ENCODE data around the gene NR2C2AP. TPM values are rescaled to one million over a fixed set of nuclear protein-coding genes. Genes with fewer than 3 reads are reported as not detected.

NR2C2AP gene
- 10 to 100 TPM; 14.7 to 16.7 (median 16.4) TPM for total RNA-seq
- total RNA-seq (2013): 22.5 TPM

DNA sequence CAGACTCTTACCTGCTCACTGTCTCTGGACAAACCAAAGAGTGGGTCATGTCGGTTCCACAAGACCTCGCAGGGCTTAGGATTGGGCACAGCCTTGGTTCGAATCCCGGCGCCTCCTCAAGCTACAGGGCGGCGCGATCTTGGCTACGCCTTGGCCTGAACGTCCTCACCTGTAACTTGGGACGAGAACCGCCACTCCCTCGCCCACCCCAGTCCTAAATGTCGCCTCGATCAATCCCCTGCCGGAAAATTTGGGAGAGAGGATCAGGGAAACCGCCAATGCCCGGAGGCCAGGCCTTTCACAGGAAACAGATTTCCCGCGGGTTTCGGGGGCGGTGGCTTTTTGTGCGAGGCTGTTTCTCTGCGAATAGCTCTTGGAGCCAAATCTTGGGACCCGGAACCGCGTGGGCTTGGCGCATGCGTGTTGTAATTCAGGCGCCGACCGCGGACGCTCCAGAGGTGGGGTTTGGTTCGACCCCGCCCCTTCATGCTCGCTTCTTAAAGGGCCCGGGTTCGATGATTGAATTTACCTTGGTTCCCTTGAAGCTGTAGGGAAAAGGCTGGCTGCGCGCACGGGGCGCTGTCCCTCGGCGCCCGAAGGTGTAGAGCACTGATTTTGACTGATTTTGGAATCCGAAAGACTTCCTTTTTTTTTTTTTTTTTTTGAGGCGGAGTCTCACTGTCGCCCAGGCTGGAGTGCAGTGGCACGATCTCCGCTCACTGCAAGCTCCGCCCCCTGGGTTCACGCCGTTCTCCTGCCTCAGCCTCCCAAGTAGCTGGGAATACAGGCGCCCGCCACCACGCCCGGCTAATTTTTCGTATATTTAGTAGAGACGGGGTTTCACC is at the start of gene NR2C2AP:
Gene NR2C2AP (minus strand): TSS at position 403 of the 845 bp plus-strand sequence. CDS start 354 bp downstream, at position 49.
- intact Hi-C loops (cut with micrococcal nuclease): loop anchor here (1.0 kb wide), 1 partner anchor 11 kb away; the partner anchor contains the start of genes BORCS8 and RFXANK
- DNase-seq (peak; percentile 86 to 97), ATAC-seq (peak; percentile 90 to 96 (median 93))
- 6% methylated on average over 60 of the region's 60 CpGs for WGBS (ENCODE audit: insufficient coverage)
- no peaks in the 10 kb centered on the region for H3K36me3 Mint-ChIP-seq
- Histone ChIP-seq H3K27ac (ENCODE audit: low read length) (peak within 1 kb of the TSS; percentile 71), H3K4me1 (ENCODE audit: control insufficient read depth, insufficient read depth, low read length) (peaks cover 41% of the 10 kb centered on the region), H3K4me3 (ENCODE audit: low read length) (peak within 1 kb of the TSS; percentile 71), H3K9me3 (ENCODE audit: control insufficient read depth, insufficient read depth, low read length) (no peaks in the 10 kb centered on the region), H3K36me3 (ENCODE audit: control insufficient read depth, insufficient read depth, low read length) (peaks cover 10% of the 10 kb centered on the region), H3K27me3 (ENCODE audit: control insufficient read depth, insufficient read depth, low read length) (no peaks in the 10 kb centered on the region)
- H3K27ac Mint-ChIP-seq: peak within 1 kb of the TSS; percentile 84 to 87
- H3K9me3 Mint-ChIP-seq: peaks cover 0 to 5% of the 10 kb centered on the region in 2 donors
- peaks cover 0 to 3% of the 10 kb centered on the region in 2 donors for H3K27me3 Mint-ChIP-seq (ENCODE audit: low read depth in 2 of 2)
- H3K4me3 Mint-ChIP-seq: peak within 1 kb of the TSS; percentile 90
- TF ChIP-seq, protein P1, sequence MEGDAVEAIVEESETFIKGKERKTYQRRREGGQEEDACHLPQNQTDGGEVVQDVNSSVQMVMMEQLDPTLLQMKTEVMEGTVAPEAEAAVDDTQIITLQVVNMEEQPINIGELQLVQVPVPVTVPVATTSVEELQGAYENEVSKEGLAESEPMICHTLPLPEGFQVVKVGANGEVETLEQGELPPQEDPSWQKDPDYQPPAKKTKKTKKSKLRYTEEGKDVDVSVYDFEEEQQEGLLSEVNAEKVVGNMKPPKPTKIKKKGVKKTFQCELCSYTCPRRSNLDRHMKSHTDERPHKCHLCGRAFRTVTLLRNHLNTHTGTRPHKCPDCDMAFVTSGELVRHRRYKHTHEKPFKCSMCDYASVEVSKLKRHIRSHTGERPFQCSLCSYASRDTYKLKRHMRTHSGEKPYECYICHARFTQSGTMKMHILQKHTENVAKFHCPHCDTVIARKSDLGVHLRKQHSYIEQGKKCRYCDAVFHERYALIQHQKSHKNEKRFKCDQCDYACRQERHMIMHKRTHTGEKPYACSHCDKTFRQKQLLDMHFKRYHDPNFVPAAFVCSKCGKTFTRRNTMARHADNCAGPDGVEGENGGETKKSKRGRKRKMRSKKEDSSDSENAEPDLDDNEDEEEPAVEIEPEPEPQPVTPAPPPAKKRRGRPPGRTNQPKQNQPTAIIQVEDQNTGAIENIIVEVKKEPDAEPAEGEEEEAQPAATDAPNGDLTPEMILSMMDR (IDR thresholded peaks at IDR 0.05): no peak
- peaks cover 24 to 32% of the 10 kb centered on the region in 2 donors for H3K4me1 Mint-ChIP-seq

GRCh38 chr19:19250196-19250801 is 47.1 kb upstream of the NR2C2AP start:
- Mint-ChIP-seq H3K4me1 (no peaks in the 10 kb centered on the region), H3K27ac (no peak overlapping the region), H3K27me3 (ENCODE audit: low read depth in 2 of 2) (peaks cover 19 to 27% of the 10 kb centered on the region in 2 donors), H3K4me3 (no peak overlapping the region), H3K9me3 (no peaks in the 10 kb centered on the region), H3K36me3 (no peaks in the 10 kb centered on the region)
- Histone ChIP-seq H3K27me3 (ENCODE audit: control insufficient read depth, insufficient read depth, low read length) (no peaks in the 10 kb centered on the region), H3K27ac (ENCODE audit: low read length) (no peak overlapping the region), H3K4me1 (ENCODE audit: control insufficient read depth, insufficient read depth, low read length) (no peaks in the 10 kb centered on the region), H3K4me3 (ENCODE audit: low read length) (no peak overlapping the region), H3K36me3 (ENCODE audit: control insufficient read depth, insufficient read depth, low read length) (no peaks in the 10 kb centered on the region), H3K9me3 (ENCODE audit: control insufficient read depth, insufficient read depth, low read length) (no peaks in the 10 kb centered on the region)
- TF ChIP-seq, protein P1 (IDR thresholded peaks at IDR 0.05): no peak
- WGBS (ENCODE audit: insufficient coverage): 88% methylated on average over 3 of the region's 5 CpGs
- intact Hi-C loops (cut with micrococcal nuclease): no loop called here
- ATAC-seq: no peak
- no peak for DNase-seq

DNA sequence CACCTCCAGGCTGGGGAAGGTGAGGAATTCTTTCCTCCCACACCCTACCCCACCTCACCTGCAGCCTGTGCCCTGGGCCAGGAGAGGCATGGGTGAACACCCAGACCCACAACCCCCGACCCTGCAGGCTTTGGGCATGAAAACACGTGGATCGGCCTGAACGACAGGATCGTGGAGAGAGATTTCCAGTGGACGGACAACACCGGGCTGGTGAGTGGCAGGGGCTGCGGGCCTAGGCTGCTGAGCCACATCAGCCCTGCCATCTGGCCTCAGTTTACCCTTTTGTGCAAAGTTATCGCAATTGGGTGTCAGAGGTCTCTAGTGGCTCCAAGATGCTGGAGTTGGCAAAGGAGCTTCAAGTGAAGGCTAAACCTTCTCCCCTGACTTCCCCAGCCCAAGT is 37.3 kb upstream of the NR2C2AP start:
- H3K36me3 Mint-ChIP-seq: no peaks in the 10 kb centered on the region
- Histone ChIP-seq H3K9me3 (ENCODE audit: control insufficient read depth, insufficient read depth, low read length) (no peaks in the 10 kb centered on the region), H3K4me1 (ENCODE audit: control insufficient read depth, insufficient read depth, low read length) (no peaks in the 10 kb centered on the region), H3K36me3 (ENCODE audit: control insufficient read depth, insufficient read depth, low read length) (no peaks in the 10 kb centered on the region), H3K27ac (ENCODE audit: low read length) (no peak overlapping the region), H3K4me3 (ENCODE audit: low read length) (no peak overlapping the region), H3K27me3 (ENCODE audit: control insufficient read depth, insufficient read depth, low read length) (peaks cover 2% of the 10 kb centered on the region)
- H3K4me3 Mint-ChIP-seq: no peak overlapping the region
- peaks cover 2 to 3% of the 10 kb centered on the region in 2 donors for H3K9me3 Mint-ChIP-seq
- H3K27ac Mint-ChIP-seq: no peak overlapping the region
- 87% methylated on average over 9 of the region's 9 CpGs for WGBS (ENCODE audit: insufficient coverage)
- peaks cover 0 to 14% of the 10 kb centered on the region in 2 donors for H3K27me3 Mint-ChIP-seq (ENCODE audit: low read depth in 2 of 2)
- intact Hi-C loops (cut with micrococcal nuclease): no loop called here
- no peaks in the 10 kb centered on the region for H3K4me1 Mint-ChIP-seq
- ATAC-seq (no peak), DNase-seq (no peak)
- TF ChIP-seq, protein P1 (IDR thresholded peaks at IDR 0.05): no peak

Measured in natural killer cell (primary cell).